ENCODE data around the gene FES. TPM values are rescaled to one million over a fixed set of nuclear protein-coding genes. Genes with fewer than 3 reads are reported as not detected.

FES gene
- total and polyA plus RNA-seq, 2 donors from 2014 or later: 9.3 to 33.5 TPM

DNA sequence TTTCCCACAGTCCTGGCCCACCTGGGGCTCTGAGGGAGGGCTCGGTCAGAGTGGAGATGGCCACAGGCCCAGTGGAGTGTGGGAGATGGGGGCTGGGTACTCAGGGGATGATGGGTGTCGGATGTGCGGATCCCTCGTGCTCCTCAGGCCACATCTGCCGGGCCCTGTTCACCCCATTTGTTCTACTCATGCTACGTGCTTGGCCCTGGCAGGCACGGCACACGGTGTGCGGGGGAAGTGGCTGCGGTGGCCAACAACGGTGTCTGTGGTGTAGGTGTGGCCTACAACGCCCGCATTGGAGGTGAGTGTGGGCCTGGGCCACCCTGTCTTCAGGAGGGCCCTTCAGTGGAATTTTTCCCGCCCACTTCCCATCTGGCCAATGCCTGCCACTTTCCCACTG lies 7.0 kb upstream of the FES start:
- DNase-seq (no peak), FAIRE-seq (no peak)
- Histone ChIP-seq H3K27me3 (ENCODE audit: control insufficient read depth, insufficient read depth, low read length) (no peaks in the 10 kb centered on the region), H3K36me3 (ENCODE audit: control insufficient read depth in 2 of 3, insufficient read depth in 3 of 3, low read length in 3 of 3) (peaks cover 2 to 35% (median 17%) of the 10 kb centered on the region in 3 donors), H3K9me3 (ENCODE audit: control insufficient read depth in 2 of 3, insufficient read depth in 1 of 3, low read length in 3 of 3) (no peaks in the 10 kb centered on the region), H3K9ac (ENCODE audit: low read length in 3 of 3) (no peak overlapping the region), H3K4me3 (ENCODE audit: low read length in 3 of 3) (no peak overlapping the region), H3K27ac (ENCODE audit: low read depth in 2 of 2, low read length in 2 of 2) (no peak overlapping the region), H3K4me1 (ENCODE audit: control insufficient read depth in 2 of 3, insufficient read depth in 2 of 3, low read depth in 1 of 3, low read length in 3 of 3) (peaks cover 0 to 14% (median 3%) of the 10 kb centered on the region in 3 donors)
- TF ChIP-seq, protein P1, sequence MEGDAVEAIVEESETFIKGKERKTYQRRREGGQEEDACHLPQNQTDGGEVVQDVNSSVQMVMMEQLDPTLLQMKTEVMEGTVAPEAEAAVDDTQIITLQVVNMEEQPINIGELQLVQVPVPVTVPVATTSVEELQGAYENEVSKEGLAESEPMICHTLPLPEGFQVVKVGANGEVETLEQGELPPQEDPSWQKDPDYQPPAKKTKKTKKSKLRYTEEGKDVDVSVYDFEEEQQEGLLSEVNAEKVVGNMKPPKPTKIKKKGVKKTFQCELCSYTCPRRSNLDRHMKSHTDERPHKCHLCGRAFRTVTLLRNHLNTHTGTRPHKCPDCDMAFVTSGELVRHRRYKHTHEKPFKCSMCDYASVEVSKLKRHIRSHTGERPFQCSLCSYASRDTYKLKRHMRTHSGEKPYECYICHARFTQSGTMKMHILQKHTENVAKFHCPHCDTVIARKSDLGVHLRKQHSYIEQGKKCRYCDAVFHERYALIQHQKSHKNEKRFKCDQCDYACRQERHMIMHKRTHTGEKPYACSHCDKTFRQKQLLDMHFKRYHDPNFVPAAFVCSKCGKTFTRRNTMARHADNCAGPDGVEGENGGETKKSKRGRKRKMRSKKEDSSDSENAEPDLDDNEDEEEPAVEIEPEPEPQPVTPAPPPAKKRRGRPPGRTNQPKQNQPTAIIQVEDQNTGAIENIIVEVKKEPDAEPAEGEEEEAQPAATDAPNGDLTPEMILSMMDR (IDR thresholded peaks at IDR 0.05; ENCODE audit: borderline replicate concordance, extremely low read depth, insufficient read depth): no peak
- intact Hi-C loops (cut with DNase I): no loop called here

- intact Hi-C loops (cut with DNase I): no loop called here
- Histone ChIP-seq H3K9me3 (ENCODE audit: control insufficient read depth in 2 of 3, insufficient read depth in 1 of 3, low read length in 3 of 3) (no peaks in the 10 kb centered on the region), H3K27me3 (ENCODE audit: control insufficient read depth, insufficient read depth, low read length) (no peaks in the 10 kb centered on the region), H3K4me1 (ENCODE audit: control insufficient read depth in 2 of 3, insufficient read depth in 2 of 3, low read depth in 1 of 3, low read length in 3 of 3) (peaks cover 0 to 10% (median 3%) of the 10 kb centered on the region in 3 donors), H3K27ac (ENCODE audit: low read depth in 2 of 2, low read length in 2 of 2) (no peak overlapping the region), H3K9ac (ENCODE audit: low read length in 3 of 3) (no peak overlapping the region), H3K36me3 (ENCODE audit: control insufficient read depth in 2 of 3, insufficient read depth in 3 of 3, low read length in 3 of 3) (peaks cover 2 to 35% (median 17%) of the 10 kb centered on the region in 3 donors), H3K4me3 (ENCODE audit: low read length in 3 of 3) (no peak overlapping the region)
- DNase-seq (no peak), FAIRE-seq (no peak)
- TF ChIP-seq, protein P1 (IDR thresholded peaks at IDR 0.05; ENCODE audit: borderline replicate concordance, extremely low read depth, insufficient read depth): no peak
These were observed 6.3 kb upstream of the FES start for GRCh38 chr15:90877996-90878395.

GRCh38 chr15:90878660-90879059 lies 5.6 kb upstream of the FES start:
- no peaks in the 10 kb centered on the region for H3K9me3 ChIP-seq (ENCODE audit: control insufficient read depth in 2 of 3, insufficient read depth in 1 of 3, low read length in 3 of 3)
- peaks cover 0 to 9% (median 5%) of the 10 kb centered on the region in 3 donors for H3K4me1 ChIP-seq (ENCODE audit: control insufficient read depth in 2 of 3, insufficient read depth in 2 of 3, low read depth in 1 of 3, low read length in 3 of 3)
- TF ChIP-seq, protein P1 (IDR thresholded peaks at IDR 0.05; ENCODE audit: borderline replicate concordance, extremely low read depth, insufficient read depth): no peak
- no peak overlapping the region for H3K4me3 ChIP-seq (ENCODE audit: low read length in 3 of 3)
- H3K36me3 ChIP-seq (ENCODE audit: control insufficient read depth in 2 of 3, insufficient read depth in 3 of 3, low read length in 3 of 3): peaks cover 2 to 35% (median 17%) of the 10 kb centered on the region in 3 donors
- FAIRE-seq (no peak), DNase-seq (no peak)
- no peak overlapping the region for H3K27ac ChIP-seq (ENCODE audit: low read depth in 2 of 2, low read length in 2 of 2)
- no peak overlapping the region for H3K9ac ChIP-seq (ENCODE audit: low read length in 3 of 3)
- intact Hi-C loops (cut with DNase I): no loop called here
- no peaks in the 10 kb centered on the region for H3K27me3 ChIP-seq (ENCODE audit: control insufficient read depth, insufficient read depth, low read length)

Data from kidney (tissue), 14 donors.